Midbrain (tissue), 1 donor: ENCODE results near the gene SV2C.
"Not testable (repeated sequence)": the region's sequence is repeated elsewhere in the genome, so short reads cannot be mapped to it uniquely, and the experiment has no call there.

Experiments
- DNase-seq: peaks from one replicate; lab custom pipeline; 2025; lab: John Stamatoyannopoulos, UW

SV2C gene

DNA sequence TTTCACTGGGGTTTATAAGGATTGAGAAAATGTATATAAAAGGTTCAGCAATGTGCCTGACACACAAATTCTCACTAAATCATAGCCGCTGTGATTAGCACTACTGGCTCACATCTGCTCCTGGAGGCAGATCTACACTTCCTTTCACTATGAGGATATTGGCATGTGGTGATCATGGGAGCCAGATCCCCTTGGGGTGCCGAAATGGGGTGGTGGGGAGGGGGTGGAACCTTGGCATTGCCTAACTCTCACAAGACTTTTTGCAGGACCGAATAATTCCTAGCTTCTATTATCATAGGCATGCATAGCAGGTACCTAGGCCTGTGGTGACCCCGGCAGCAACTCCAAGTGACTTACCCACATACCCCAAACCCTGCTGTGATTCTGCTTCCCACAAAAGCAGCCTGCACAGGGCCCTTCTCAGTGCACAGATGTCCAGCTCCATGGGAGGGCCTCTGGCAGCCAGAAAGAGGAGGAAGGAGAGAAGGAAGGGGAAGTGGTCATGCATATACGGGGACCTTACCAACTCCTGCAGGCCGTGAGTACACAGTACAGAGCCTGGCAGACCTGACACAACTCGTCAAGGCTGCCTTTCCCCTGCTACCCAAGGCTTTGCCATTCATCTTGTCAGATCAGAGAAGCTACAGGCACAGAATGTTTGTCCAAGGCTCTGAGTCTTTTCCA is 258.6 kb downstream of the SV2C start:
- DNase-seq: no peak

- no peak for DNase-seq
Observed at GRCh38 chr5:76342474-76342873, 259.3 kb downstream of the SV2C start.

GRCh38 chr5:76345582-76345981 is 262.4 kb downstream of the SV2C start:
- no peak for DNase-seq

DNA sequence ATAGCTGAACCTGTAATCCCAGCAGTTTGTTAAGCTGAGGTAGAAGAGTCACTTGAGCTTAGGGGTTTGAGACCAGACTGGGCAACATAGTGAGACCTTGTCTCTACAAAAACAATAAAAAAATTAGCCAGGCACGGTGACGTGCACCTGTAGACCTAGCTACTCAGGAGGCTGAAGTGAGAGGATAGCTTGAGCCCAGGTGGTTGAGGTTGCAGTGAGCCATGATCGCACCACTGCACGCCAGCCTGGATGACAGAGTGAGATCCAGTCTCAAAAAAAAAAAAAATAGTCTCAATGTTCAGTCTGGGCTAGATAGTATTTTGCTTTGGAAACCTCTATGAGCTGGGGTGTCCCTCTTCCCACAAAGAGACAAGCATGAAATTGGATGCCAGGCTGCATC is 268.0 kb downstream of the SV2C start:
- no peak for DNase-seq

DNA sequence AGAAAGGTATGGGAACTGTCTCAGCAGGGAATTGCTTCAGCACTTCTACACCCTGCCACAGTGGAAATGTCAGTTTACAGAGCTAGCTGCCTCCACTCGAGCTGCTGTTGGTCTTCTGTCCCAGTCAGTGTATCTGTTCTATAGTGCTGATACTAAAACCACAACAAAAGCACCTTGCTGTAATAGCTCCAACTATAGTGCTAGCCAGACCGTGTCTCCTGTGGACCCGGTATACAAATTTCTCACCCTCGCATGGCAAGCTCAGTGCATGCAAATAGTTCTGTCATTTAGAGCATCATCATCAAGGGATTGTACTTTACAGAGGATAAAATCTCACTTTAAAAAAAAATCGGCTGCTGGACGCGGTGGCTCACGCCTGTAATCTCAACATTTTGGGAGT is 268.4 kb downstream of the SV2C start:
- no peak for DNase-seq

GRCh38 chr5:76356887-76357286 is 273.7 kb downstream of the SV2C start:
- DNase-seq: no peak

GRCh38 chr5:76363352-76364225 is 280.4 kb downstream of the SV2C start:
- no peak for DNase-seq

GRCh38 chr5:76364226-76364589 is 281.0 kb downstream of the SV2C start:
- no peak for DNase-seq

- DNase-seq: no peak
Observed at GRCh38 chr5:76365561-76365960, 282.4 kb downstream of the SV2C start.

- DNase-seq: no peak
Observed at GRCh38 chr5:76366596-76366995, 283.4 kb downstream of the SV2C start.

DNA sequence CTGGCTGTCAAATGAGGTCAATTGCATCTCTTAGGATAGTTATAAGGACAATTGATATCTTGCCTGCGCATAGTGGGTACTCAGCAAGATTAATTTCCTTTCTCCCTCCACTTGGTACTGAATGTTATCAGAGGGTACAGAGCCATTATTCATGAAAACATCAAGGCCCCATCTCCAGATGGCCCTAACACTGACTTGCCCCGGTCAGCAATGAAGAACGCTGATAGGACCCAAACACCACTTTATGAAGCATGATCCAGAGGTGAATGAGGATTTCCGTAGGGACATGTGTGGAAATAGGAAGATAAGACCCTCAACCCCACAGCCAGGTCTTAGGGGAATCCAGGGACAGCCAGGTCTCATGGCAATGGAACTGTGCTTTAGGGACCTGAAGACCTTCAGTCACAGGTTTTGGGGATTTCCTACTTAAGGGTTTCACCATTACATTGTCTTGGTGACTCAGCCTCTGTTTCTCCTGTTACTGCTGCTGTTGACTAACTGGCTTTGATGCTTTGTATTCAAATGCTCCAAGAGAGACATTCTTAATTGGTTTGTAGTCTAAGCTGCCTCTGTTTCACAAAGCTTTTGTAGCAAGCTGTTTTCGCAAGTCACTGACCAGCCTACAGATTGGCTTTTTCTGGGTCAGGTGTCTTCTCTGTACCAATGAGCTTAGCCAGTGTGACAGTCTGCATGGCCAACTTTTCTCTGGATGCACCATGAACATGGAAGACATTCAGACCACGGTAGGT is 284.6 kb downstream of the SV2C start:
- DNase-seq: no peak

DNA sequence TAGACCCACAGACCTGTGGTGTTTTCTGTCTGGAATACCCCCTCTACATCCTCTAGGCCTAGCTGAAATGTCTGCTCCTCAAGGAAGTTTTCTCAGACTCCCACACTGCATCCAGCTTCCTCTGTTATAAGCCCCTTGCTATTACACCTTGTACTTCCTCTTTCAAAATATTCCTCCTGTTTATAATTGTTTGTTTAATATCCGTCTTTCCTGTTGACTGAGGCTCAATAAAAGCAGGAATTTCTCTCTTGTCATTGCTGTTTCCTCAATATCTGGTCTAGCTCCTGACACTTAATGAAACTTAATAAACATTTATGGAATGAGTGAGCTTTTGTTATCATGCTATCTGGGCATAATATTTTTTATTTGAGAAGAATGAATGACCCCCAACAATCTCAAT is 285.8 kb downstream of the SV2C start:
- DNase-seq: no peak

DNA sequence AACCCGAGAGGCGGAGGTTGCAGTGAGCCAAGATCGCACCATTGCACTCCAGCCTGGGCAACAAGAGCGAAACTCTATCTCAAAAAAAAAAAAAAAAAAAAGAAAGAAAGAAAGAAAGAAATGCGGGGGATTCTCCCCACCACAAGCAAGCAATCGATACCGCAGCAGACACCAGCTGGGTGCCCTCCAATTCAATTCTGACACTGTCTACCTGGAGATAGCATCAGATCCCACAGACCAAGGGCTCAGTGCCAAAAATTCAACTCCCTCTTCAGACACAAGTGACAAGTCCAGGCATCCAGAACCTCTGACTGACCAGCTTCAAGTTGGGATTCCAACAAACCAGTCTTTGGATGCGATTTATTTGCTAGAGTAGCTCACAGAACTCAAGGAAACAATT is 286.5 kb downstream of the SV2C start:
- not testable (repeated sequence) for DNase-seq

DNA sequence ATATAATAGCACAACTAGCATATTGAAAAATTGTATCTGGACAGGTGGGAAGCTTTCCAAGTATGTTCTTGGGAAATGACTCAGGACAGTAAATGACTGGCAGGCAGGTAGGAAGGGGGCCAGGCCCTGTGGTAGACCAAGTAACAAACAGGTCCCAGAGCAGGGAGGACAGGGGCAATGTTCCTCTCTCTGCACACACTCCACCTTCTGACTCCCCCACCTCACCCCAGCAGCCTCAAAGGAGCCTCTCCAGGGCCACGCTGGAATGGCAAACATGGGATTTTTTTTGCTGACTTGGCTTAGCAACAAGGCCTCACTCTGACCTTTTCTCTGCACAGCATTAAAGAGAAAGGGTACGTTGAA is 288.8 kb downstream of the SV2C start:
- no peak for DNase-seq

- no peak for DNase-seq
Observed at GRCh38 chr5:76372323-76373054, 289.3 kb downstream of the SV2C start.

DNA sequence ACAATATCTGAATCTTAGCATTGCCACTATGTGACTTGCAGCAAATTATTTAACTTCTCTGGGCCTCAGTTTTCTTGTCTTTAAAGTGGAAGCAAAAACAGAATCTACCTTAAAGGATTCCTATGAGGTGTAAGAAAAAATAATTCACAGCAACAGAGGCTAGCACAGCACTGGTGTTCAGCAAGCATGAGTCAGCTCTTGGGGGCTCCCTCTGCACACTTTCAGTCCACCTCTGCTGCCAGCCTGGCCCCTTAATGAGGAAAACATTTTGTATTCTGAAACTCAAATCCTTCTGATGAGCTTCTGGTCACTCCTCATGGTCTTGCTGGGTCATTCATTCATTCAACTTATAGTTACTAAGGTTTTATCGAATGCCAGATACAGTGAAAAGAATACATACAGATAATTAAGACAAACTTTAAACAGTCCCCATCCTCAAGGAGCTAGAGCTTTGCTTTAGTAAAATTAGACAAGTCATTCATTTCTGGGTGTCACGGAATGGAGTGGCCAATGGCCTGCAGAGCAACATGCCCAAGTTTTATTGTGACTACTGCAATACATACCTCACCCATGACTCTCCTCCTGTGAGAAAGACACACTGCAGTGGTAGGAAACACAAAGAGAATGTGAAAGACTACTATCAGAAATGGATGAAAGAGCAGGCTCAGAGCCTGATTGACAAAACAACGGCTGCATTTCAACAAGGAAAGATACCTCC is 293.1 kb downstream of the SV2C start:
- no peak for DNase-seq

DNA sequence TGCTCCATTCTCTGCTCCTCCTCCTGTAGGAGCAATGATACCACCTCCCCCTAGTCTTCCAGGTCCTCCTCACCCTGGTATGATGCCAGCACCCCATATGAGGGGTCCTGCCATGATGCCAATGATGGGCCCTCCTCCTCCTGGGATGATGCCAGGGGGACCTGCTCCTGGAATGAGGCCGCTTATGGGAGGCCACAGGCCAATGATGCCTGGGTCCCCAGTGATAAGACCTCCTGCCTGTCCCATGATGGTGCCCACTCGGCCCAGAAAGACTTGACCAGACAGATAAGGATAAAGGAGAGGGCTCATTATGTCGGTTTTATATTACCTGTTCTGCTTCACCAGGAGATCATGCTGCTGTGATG is 293.7 kb downstream of the SV2C start:
- DNase-seq: no peak

GRCh38 chr5:76378355-76378754 is 295.2 kb downstream of the SV2C start:
- DNase-seq: no peak

DNA sequence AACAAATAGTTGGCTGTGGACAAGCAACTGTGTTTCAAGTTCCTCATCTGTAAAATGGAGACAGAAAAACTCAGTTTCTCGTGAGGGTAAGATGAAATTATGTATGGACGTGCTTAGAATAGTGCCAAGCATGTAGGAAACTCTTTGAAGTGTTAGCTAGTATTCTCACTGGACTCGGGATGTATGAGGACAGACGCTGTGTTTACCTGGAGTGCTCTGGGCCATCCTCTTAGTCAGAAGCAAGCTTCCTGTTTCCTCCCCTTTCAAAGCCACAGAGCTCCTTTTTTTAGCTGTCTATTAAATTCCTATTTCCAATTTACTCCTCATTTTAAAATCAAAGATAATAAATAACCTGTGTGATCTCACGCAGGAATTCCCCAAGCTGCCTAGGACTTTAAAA is 296.1 kb downstream of the SV2C start:
- DNase-seq: no peak

DNA sequence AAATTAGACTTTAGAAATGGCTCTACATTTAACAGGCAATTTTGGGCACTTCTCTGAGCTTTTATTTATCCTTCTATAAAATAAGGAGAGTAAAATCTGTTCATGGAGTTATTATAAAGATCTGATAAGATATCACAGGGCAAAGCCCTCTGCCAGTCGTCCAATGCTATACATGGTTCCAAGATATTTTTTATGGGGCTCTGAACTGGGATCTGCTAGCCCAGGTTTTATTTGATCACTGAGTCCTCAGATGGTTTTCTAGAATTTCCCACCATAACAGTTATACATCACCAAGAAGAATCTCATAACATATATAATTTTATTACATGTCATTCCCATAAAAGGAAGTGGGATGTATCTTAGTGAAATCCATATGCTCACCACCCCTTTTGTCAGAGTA is 296.7 kb downstream of the SV2C start:
- no peak for DNase-seq

DNA sequence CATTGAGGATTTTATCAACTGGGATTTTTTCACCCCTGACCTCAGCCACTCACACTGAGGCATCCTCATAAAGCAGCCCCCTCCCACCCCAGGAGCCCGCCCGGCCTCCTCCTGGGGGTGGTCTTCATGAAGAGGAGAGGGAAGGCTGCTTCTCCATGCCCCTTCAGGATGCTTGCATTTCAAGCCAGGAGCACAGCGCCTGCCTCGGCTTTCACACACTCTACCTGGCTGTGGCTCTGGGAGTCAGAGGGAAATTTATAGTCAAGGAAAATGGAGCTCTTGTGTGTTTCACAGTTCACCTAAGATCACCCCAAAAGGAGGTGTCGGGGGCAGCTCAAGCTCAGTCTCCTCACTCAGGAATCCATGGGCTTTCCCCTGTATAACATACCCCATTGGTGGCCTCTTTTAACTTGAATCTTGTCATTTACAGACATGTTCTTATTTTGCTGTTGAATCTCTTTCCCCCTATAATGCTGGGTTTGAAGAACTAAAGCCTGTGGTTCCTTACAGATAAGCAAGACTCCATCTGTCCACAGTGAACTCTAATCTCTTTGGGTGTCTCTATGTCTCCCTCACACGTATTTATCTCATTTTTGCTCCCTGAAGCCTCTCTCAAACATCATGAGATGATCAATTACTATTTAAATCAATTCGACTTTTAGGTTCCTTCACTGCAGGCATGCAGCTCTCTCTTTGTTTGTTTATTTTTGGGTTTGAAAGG is 297.3 kb downstream of the SV2C start:
- no peak for DNase-seq
